T-helper 1 cell treated with Interleukin-12 subunit alpha and Interleukin-12 subunit beta and Interleukin-4 antibody, amounts not matched to agents 30 μg/mL and 1 μg/mL, for 36 hours (primary cell): ENCODE measurements around the gene MAGI1.

ENCODE experiments used
- H3K27ac Mint-ChIP-seq: one replicate; pipeline ENCODE4 v1.8.0; 2021; ENCODE audit warnings: mild to moderate bottlenecking, mixed read lengths
- H3K27me3 Mint-ChIP-seq: one replicate; pipeline ENCODE4 v1.8.0; 2021; ENCODE audit warnings: low read depth, mixed read lengths
- H3K36me3 Mint-ChIP-seq: one replicate; pipeline ENCODE4 v1.8.0; 2021; ENCODE audit warnings: low read depth, mixed read lengths
- H3K4me1 Mint-ChIP-seq: one replicate; pipeline ENCODE4 v1.8.0; 2021; ENCODE audit warnings: low read depth, mixed read lengths
- H3K4me3 Mint-ChIP-seq: one replicate; pipeline ENCODE4 v1.8.0; 2021; ENCODE audit warnings: mild to moderate bottlenecking, moderate library complexity, mixed read lengths
- H3K9me3 Mint-ChIP-seq: one replicate; pipeline ENCODE4 v1.8.0; 2021; ENCODE audit warnings: mixed read lengths

MAGI1 gene

DNA sequence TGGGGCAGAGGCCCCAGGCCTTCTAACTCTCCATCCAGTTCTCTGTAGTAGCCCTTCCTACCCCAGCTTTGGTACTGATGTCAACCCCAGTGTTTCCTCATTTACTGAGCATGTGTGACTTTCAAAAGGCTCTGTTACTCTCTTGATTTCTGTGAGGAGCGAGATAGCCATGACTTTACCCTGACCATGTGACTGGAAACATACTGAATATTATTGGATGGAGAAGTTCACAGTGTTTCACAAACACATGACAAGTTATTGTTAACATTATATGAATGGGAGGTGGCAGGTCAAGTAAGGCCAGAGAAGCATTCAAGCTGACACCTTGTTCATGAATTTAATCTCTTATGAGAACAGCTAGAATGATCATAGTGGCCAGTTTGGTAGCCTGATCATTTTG lies 53.7 kb downstream of the MAGI1 start:
- Mint-ChIP-seq H3K4me1 (no peaks in the 10 kb centered on the region), H3K27ac (no peak overlapping the region), H3K36me3 (no peaks in the 10 kb centered on the region), H3K27me3 (no peaks in the 10 kb centered on the region), H3K4me3 (no peak overlapping the region), H3K9me3 (no peaks in the 10 kb centered on the region)

GRCh38 chr3:65983100-65983499 lies 55.6 kb downstream of the MAGI1 start:
- Mint-ChIP-seq H3K4me1 (no peaks in the 10 kb centered on the region), H3K9me3 (no peaks in the 10 kb centered on the region), H3K4me3 (no peak overlapping the region), H3K36me3 (no peaks in the 10 kb centered on the region), H3K27ac (no peak overlapping the region), H3K27me3 (no peaks in the 10 kb centered on the region)

- no peaks in the 10 kb centered on the region for H3K27me3 Mint-ChIP-seq
- H3K4me3 Mint-ChIP-seq, result no peak overlapping the region
- no peaks in the 10 kb centered on the region for H3K9me3 Mint-ChIP-seq
- no peaks in the 10 kb centered on the region for H3K4me1 Mint-ChIP-seq
- H3K27ac Mint-ChIP-seq, result no peak overlapping the region
- no peaks in the 10 kb centered on the region for H3K36me3 Mint-ChIP-seq
Measured at GRCh38 chr3:65979731-65980130, 59.0 kb downstream of the MAGI1 start.

GRCh38 chr3:65979162-65979561 lies 59.6 kb downstream of the MAGI1 start:
- Mint-ChIP-seq H3K27me3 (no peaks in the 10 kb centered on the region), H3K36me3 (no peaks in the 10 kb centered on the region), H3K4me3 (no peak overlapping the region), H3K4me1 (no peaks in the 10 kb centered on the region), H3K9me3 (no peaks in the 10 kb centered on the region), H3K27ac (no peak overlapping the region)

DNA sequence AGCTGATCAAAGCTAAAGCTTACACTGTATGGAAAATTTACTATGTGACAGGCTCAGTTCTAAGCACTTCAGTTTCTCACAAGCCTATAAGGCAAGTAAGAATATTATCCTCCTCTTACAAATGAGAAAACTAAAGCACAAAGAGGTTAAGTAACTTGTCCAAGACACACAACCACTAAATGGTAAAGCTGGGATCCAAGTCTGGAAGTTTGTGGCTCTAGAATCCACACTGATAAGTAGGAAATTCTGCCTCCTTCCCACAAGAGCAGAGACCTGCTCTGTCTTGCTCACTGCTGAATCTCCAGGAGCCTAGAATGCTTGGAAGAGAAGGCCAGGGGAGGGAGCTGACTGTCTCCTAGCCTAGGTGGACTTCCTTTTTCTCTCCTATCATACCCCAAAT lies 60.6 kb downstream of the MAGI1 start:
- no peaks in the 10 kb centered on the region for H3K27me3 Mint-ChIP-seq
- H3K9me3 Mint-ChIP-seq, result no peaks in the 10 kb centered on the region
- H3K36me3 Mint-ChIP-seq, result no peaks in the 10 kb centered on the region
- no peaks in the 10 kb centered on the region for H3K4me1 Mint-ChIP-seq
- H3K27ac Mint-ChIP-seq, result no peak overlapping the region
- no peak overlapping the region for H3K4me3 Mint-ChIP-seq

- no peaks in the 10 kb centered on the region for H3K4me1 Mint-ChIP-seq
- H3K27me3 Mint-ChIP-seq, result no peaks in the 10 kb centered on the region
- H3K36me3 Mint-ChIP-seq, result no peaks in the 10 kb centered on the region
- no peak overlapping the region for H3K27ac Mint-ChIP-seq
- H3K9me3 Mint-ChIP-seq, result no peaks in the 10 kb centered on the region
- no peak overlapping the region for H3K4me3 Mint-ChIP-seq
Measured at GRCh38 chr3:65975032-65975431, 63.7 kb downstream of the MAGI1 start.

- Mint-ChIP-seq H3K4me3 (no peak overlapping the region), H3K4me1 (no peaks in the 10 kb centered on the region), H3K9me3 (no peaks in the 10 kb centered on the region), H3K27ac (no peak overlapping the region), H3K27me3 (no peaks in the 10 kb centered on the region), H3K36me3 (no peaks in the 10 kb centered on the region)
Measured at GRCh38 chr3:65974509-65974908, 64.2 kb downstream of the MAGI1 start.

- Mint-ChIP-seq H3K9me3 (no peaks in the 10 kb centered on the region), H3K36me3 (no peaks in the 10 kb centered on the region), H3K27ac (no peak overlapping the region), H3K27me3 (no peaks in the 10 kb centered on the region), H3K4me1 (no peaks in the 10 kb centered on the region), H3K4me3 (no peak overlapping the region)
Measured at GRCh38 chr3:65972765-65973164, 66.0 kb downstream of the MAGI1 start.

- Mint-ChIP-seq H3K9me3 (no peaks in the 10 kb centered on the region), H3K4me1 (no peaks in the 10 kb centered on the region), H3K27me3 (no peaks in the 10 kb centered on the region), H3K4me3 (no peak overlapping the region), H3K36me3 (no peaks in the 10 kb centered on the region), H3K27ac (no peak overlapping the region)
Measured at GRCh38 chr3:65971293-65972252, 67.1 kb downstream of the MAGI1 start.

- no peaks in the 10 kb centered on the region for H3K9me3 Mint-ChIP-seq
- no peak overlapping the region for H3K27ac Mint-ChIP-seq
- H3K4me3 Mint-ChIP-seq, result no peak overlapping the region
- H3K36me3 Mint-ChIP-seq, result no peaks in the 10 kb centered on the region
- no peaks in the 10 kb centered on the region for H3K27me3 Mint-ChIP-seq
- peaks cover 8% of the 10 kb centered on the region for H3K4me1 Mint-ChIP-seq
Measured at GRCh38 chr3:65968996-65969395, 69.7 kb downstream of the MAGI1 start.

DNA sequence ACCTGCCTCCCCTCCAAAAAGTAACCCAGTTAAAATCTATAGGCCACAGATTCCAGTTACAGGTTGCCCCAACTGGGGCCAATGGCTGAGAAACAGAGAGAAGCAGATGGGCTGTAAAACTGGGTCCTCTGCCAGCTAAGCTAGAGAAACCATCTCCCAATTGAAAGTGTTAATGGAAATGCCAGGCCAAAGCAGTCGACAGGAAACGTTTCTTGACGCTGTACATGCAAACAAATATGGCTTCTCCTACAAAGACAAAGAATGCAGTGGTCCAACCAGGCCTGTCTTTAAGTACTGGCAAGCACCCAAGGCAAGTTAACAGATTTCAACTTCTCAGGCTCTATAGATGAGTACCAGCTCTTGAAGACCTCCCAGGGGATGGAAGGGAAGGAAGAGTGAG lies 71.3 kb downstream of the MAGI1 start:
- Mint-ChIP-seq H3K36me3 (no peaks in the 10 kb centered on the region), H3K27ac (no peak overlapping the region), H3K4me1 (peaks cover 9% of the 10 kb centered on the region), H3K9me3 (no peaks in the 10 kb centered on the region), H3K27me3 (no peaks in the 10 kb centered on the region), H3K4me3 (no peak overlapping the region)

DNA sequence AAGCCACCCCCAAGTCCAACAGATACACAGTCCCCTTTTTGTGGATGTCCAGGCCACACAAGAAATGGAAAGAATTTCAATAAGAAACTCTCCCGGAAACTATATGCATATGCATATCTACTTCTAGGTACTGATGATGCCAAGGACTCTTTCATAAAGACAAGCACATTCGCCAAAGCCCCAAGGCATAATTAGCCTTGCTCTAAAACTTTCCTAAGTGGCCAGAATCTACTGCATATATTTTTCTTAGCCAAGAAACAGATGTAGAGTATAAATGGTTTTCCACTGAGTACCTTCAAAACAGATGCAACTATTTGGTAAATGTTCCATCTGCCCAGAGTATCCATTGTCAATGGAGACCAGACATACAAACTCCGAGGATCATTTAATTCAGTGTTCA lies 73.9 kb downstream of the MAGI1 start:
- Mint-ChIP-seq H3K9me3 (no peaks in the 10 kb centered on the region), H3K4me1 (peaks cover 9% of the 10 kb centered on the region), H3K4me3 (no peak overlapping the region), H3K36me3 (no peaks in the 10 kb centered on the region), H3K27me3 (no peaks in the 10 kb centered on the region), H3K27ac (no peak overlapping the region)

GRCh38 chr3:65963787-65964677 lies 74.7 kb downstream of the MAGI1 start:
- H3K4me1 Mint-ChIP-seq, result peaks cover 9% of the 10 kb centered on the region
- no peaks in the 10 kb centered on the region for H3K27me3 Mint-ChIP-seq
- no peak overlapping the region for H3K4me3 Mint-ChIP-seq
- no peak overlapping the region for H3K27ac Mint-ChIP-seq
- H3K9me3 Mint-ChIP-seq, result no peaks in the 10 kb centered on the region
- no peaks in the 10 kb centered on the region for H3K36me3 Mint-ChIP-seq

DNA sequence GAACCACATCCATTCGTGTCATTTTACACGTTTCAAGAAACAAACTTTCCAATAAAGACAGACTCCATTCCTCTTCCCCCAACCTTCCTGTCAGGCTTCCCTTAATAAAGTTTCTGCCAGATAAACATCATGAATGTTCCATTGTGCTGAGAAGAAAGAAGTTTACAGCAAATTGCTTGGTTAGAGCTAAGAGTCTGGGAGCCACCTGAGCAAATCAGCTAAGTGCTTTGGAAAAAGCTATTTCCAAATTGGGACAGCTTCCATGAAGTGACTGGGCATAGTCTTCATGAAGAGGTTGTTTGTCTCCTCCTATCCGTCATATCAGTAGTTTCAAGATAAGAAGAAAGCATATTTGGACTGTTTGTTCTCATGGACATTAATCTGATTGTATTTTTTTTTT lies 77.0 kb downstream of the MAGI1 start:
- H3K27ac Mint-ChIP-seq, result no peak overlapping the region
- H3K36me3 Mint-ChIP-seq, result no peaks in the 10 kb centered on the region
- no peak overlapping the region for H3K4me3 Mint-ChIP-seq
- no peaks in the 10 kb centered on the region for H3K27me3 Mint-ChIP-seq
- H3K4me1 Mint-ChIP-seq, result peaks cover 9% of the 10 kb centered on the region
- H3K9me3 Mint-ChIP-seq, result peaks cover 4% of the 10 kb centered on the region

- Mint-ChIP-seq H3K4me3 (no peak overlapping the region), H3K27me3 (no peaks in the 10 kb centered on the region), H3K36me3 (no peaks in the 10 kb centered on the region), H3K9me3 (peaks cover 4% of the 10 kb centered on the region), H3K4me1 (peaks cover 9% of the 10 kb centered on the region), H3K27ac (no peak overlapping the region)
Measured at GRCh38 chr3:65961128-65961527, 77.6 kb downstream of the MAGI1 start.
